Sigmoid colon (tissue), 7 donors: Measurements from ENCODE around the gene TRAP1. TPM values are rescaled to one million over a fixed set of nuclear protein-coding genes. Genes with fewer than 3 reads are reported as not detected.
A peak's percentile ranks its signal among the peaks of the same experiment; 100 is the strongest.

Experiments used
- DNase-seq: peaks from one replicate; pipeline ENCODE4 v3.0.0-alpha.2; 2019
- H3K27ac ChIP-seq, 4 donors: fragments of 200-600 bp; sonication (generic); one replicate each; pipeline ENCODE4 v1.5.1; 2016 to 2019; ENCODE audit warnings: mild to moderate bottlenecking in 1 of 4
- H3K27me3 ChIP-seq, 3 donors: fragments of 200-600 bp; sonication (generic); one replicate each; pipeline ENCODE4 v1.5.1; 2019; ENCODE audit warnings: mild to moderate bottlenecking in 1 of 3
- H3K36me3 ChIP-seq, 4 donors: fragments of 200-600 bp; sonication (generic); one replicate each; pipeline ENCODE4 v1.5.1; 2016 to 2019
- H3K4me1 ChIP-seq, 4 donors: fragments of 200-600 bp; sonication (generic); one replicate each; pipeline ENCODE4 v1.5.1; 2017 to 2019
- H3K4me3 ChIP-seq, 4 donors: fragments of 200-600 bp; sonication (generic); one replicate each; pipeline ENCODE4 v1.5.1; 2017 to 2019; ENCODE audit warnings: mild to moderate bottlenecking in 2 of 4, moderate library complexity in 1 of 4
- H3K9me3 ChIP-seq, 4 donors: fragments of 200-600 bp in 3 of 4; sonication (generic) in 3 of 4; one replicate each; pipeline versions ENCODE4 v1.5.1 to v1.6.1; 2013 to 2019
- EP300 ChIP-seq, 4 donors: sonication (generic); formaldehyde crosslinking; IDR thresholded peaks; one replicate each; pipeline ENCODE4 v1.6.1; 2017; ENCODE audit warnings: antibody characterized with exemption in 4 of 4
- POLR2A ChIP-seq, 2 donors: fragments of 450-650 bp; IDR thresholded peaks; one replicate each; pipeline ENCODE4 v1.6.1; 2016; ENCODE audit warnings: antibody characterized with exemption in 2 of 2, mild to moderate bottlenecking in 2 of 2, moderate library complexity in 2 of 2
- POLR2AphosphoS5 ChIP-seq, 4 donors: sonication (generic); formaldehyde crosslinking; IDR thresholded peaks; one replicate each; pipeline ENCODE4 v1.6.1; 2017; ENCODE audit warnings: antibody characterized with exemption in 4 of 4
- WGBS, 2 donors: extraction: QIAGEN DNeasy Blood & Tissue Kit; methylation state at CpG; one replicate each; pipeline ENCODE4 v1.1.7; 2013; 5-methylcytosine and 5-hydroxymethylcytosine counted together
- intact Hi-C: fragments of 100-400 bp; cut with DNase I; formaldehyde crosslinking; loops from one replicate; pipeline ENCODE4 v1.15.1; 2023
- polyA plus RNA-seq, 3 donors: library from polyadenylated mRNA; stranded (reverse); fragments of 200-250 nt; gene quantifications; one replicate each; pipeline ENCODE4 v1.2.3, GENCODE V29; 2013
- total RNA-seq, 4 donors: library from RNA; depleted of rRNA; stranded (reverse); fragments of >200 nt; gene quantifications; one replicate each; pipeline ENCODE4 v1.1.0, GENCODE V29; 2016
- TF ChIP-seq, protein P1 (sequence below), 4 experiments: fragments of 450-650 bp in 3 of 4; fragments of 200-600 bp in 1 of 4; IDR thresholded peaks; one replicate each; pipeline ENCODE4 v1.5.1; 2016 to 2019; ENCODE audit warnings: antibody characterized with exemption in 4 of 4, mild to moderate bottlenecking in 3 of 4, moderate library complexity in 2 of 4
- donor health status: healthy with polysubstance abuse.
- donor health status: Bipolar disorder and iron deficiency.
- donor health status: healthy.

Gene TRAP1
- total and polyA plus RNA-seq, 7 donors, result 17.4 to 64.9 (median 45.6) TPM

DNA sequence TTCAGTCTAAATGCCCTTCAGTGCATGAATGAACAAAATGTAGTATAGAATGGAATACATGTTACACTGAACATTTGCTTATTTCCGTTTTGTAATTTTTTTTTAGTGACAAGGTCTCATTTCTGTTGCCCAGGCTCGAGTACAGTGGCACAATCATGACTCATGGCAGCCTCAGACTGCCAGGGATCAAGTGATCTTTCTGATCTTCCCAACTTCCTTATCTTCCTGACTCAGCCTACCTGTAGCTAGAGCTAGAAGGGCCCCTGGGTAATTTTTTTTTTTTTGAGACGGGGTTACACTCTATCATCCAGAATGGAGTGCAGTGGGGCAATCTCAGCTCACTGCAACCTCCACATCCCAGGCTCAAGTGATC lies 98.6 kb downstream of the TRAP1 start:
- H3K9me3 ChIP-seq, result no peaks in the 10 kb centered on the region
- no peaks in the 10 kb centered on the region for H3K27me3 ChIP-seq
- no peak overlapping the region for H3K27ac ChIP-seq
- intact Hi-C loops, result loop anchor here (10.0 kb wide), 1 partner anchor 94 kb away; no protein-coding TSS in a partner anchor
- no peak for DNase-seq
- no peak for TF ChIP-seq POLR2A (IDR thresholded peaks at IDR 0.05)
- TF ChIP-seq, protein P1, sequence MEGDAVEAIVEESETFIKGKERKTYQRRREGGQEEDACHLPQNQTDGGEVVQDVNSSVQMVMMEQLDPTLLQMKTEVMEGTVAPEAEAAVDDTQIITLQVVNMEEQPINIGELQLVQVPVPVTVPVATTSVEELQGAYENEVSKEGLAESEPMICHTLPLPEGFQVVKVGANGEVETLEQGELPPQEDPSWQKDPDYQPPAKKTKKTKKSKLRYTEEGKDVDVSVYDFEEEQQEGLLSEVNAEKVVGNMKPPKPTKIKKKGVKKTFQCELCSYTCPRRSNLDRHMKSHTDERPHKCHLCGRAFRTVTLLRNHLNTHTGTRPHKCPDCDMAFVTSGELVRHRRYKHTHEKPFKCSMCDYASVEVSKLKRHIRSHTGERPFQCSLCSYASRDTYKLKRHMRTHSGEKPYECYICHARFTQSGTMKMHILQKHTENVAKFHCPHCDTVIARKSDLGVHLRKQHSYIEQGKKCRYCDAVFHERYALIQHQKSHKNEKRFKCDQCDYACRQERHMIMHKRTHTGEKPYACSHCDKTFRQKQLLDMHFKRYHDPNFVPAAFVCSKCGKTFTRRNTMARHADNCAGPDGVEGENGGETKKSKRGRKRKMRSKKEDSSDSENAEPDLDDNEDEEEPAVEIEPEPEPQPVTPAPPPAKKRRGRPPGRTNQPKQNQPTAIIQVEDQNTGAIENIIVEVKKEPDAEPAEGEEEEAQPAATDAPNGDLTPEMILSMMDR (IDR thresholded peaks at IDR 0.05), result no peak
- no peak for TF ChIP-seq EP300 (IDR thresholded peaks at IDR 0.05)
- no peak for TF ChIP-seq POLR2AphosphoS5 (IDR thresholded peaks at IDR 0.05)
- no peaks in the 10 kb centered on the region for H3K36me3 ChIP-seq
- no peaks in the 10 kb centered on the region for H3K4me1 ChIP-seq
- 76 to 84% methylated on average over 3 of the region's 3 CpGs for WGBS, 2 donors
- H3K4me3 ChIP-seq, result no peak overlapping the region

DNA sequence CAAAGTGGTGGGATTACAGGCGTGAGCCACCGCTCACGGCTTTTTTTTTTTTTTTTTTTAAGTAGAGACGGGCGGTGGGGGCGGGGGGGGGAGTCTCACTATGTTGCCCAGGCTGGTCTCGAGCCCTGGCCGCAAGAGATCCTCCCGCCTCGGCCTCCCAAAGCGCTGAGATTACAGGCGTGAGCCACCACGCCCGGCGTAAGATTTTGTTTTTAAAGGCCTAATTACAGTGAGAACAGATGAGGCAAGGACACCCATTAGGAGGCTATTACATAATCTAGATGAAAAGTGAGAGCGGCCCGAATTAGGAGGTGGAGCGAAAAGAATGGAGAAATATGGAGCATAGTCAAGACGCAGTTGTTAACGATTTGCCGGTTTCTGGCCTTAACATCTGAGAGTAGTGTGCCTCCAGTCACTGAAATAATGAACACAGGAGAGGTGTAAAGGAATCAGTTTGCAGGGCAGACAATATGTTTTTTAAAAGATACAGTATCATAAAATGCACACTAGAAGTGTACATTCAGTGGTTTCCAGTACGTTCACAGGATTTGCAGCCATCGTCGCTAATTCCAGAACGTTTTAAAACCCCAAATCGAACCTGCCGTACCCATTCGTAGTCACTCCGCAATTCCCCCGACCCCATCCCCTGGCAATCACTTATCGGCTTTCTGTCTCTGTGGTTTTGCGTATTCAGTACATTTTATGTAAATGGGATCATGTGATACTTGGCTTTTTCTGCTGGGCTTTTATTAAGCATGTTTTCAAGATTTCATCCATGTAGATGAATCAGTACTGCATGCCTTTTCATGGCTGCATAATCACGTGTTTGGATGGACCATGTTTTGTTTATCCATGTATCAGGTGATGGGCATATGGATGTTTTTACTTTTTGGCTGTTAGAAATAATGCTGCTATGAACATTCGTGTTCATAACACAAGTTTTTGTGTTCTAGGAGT lies 104.5 kb downstream of the TRAP1 start:
- peaks cover 0 to 24% (median 16%) of the 10 kb centered on the region in 4 donors for H3K4me1 ChIP-seq
- no peaks in the 10 kb centered on the region for H3K36me3 ChIP-seq
- no peaks in the 10 kb centered on the region for H3K27me3 ChIP-seq
- no peak for DNase-seq
- no peaks in the 10 kb centered on the region for H3K9me3 ChIP-seq
- WGBS, 2 donors, result 75 to 82% methylated on average over 34 of the region's 34 CpGs
- intact Hi-C loops, result loop anchor here (5.0 to 10.0 kb wide), 3 partner anchors 88 to 305 kb away; partner anchors contain the start of genes CREBBP, TIGD7 and ZNF75A
- no peak overlapping the region for H3K27ac ChIP-seq
- TF ChIP-seq POLR2A (IDR thresholded peaks at IDR 0.05) (no peak), EP300 (IDR thresholded peaks at IDR 0.05) (no peak)
- TF ChIP-seq, protein P1 (IDR thresholded peaks at IDR 0.05), result no peak
- peak overlapping the region; percentile 81 to 98 (median 90) for H3K4me3 ChIP-seq

DNA sequence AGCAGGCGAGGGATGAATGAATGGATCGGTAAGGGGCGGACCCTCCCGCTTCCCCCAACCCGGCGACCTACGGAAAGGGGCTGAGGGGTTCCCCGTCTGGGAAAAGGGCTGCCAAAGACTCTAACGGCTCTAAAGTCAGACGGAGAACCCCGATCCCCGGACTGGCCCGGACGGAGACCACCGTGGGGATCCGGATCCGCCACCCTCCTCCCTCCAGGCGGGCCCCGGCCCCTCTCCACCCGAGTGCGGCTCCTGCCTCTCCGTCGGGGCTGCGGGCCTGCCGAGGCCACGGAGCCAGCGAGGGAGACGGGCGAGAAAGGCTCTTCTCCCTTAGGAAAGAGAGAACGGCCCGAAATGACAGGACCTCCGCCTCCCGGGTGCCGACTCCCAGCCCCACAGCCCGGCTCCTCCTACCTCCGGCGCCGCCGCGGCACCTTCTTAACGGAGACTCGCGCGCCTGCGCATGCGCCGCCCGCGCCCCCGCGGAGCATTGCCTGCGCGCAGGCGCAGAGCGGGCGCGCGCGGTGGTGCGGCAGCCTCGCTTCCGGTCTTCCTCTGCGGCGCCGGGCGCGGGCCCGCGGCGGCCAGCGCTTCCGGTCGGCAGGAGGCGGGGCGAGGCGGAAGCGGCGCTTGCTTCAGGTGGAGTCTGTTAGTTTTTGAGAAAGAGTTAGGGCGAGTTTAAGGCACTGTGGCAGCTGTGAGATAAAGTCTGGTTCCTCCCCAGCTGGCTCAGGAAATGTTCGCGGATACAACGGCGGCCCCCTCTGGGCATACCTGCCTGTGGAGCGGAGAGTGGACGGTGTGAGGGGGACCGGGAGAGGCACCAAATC lies 106.0 kb downstream of the TRAP1 start, which contains the start of gene SLX4:
Gene SLX4 (minus strand): TSS at position 461 of the 830 bp plus-strand sequence. CDS start 2,642 bp downstream, outside the sequence.
- Histone ChIP-seq H3K9me3 (no peaks in the 10 kb centered on the region), H3K27ac (peak within 1 kb of the TSS; percentile 71 to 88 (median 82)), H3K36me3 (no peaks in the 10 kb centered on the region), H3K4me1 (peaks cover 0 to 24% (median 16%) of the 10 kb centered on the region in 4 donors), H3K27me3 (no peaks in the 10 kb centered on the region), H3K4me3 (peak within 1 kb of the TSS; percentile 85 to 98 (median 94))
- intact Hi-C loops, result loop anchor here (5.0 to 10.0 kb wide), 3 partner anchors 87 to 304 kb away; partner anchors contain the start of genes CREBBP, TIGD7 and ZNF75A
- 0% methylated on average over 86 of the region's 86 CpGs for WGBS, 2 donors
- TF ChIP-seq POLR2AphosphoS5 (IDR thresholded peaks at IDR 0.05) (peak; percentile 57 to 81 (median 69)), EP300 (IDR thresholded peaks at IDR 0.05) (no peak), POLR2A (IDR thresholded peaks at IDR 0.05) (peak in 1 of 2 donors; percentile 36)
- TF ChIP-seq, protein P1 (IDR thresholded peaks at IDR 0.05), result no peak
- peak; percentile 95 for DNase-seq

DNA sequence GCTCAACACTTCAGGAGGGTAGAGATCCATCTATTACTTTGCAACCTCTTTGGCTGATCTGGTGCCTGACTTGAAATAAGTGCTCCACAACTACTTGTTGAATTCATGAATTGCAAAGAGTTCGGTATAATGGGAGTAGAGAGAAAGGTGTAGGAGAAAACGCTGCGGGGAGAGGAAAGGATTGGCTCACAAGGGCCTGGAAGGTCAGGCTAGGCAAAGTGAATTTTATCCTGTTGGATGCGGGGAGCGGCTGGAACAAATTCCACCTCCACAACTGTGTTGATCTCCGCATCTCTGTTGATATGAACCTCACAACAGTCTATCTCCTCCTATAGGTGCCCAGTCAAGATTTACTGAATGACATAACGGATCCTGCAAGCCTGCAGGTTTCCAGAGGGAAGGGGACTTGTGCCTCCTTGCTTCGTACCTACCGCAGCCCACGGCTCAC lies 106.6 kb downstream of the TRAP1 start:
- 1 to 4% methylated on average over 10 of the region's 10 CpGs for WGBS, 2 donors
- Histone ChIP-seq H3K36me3 (peaks cover 0 to 4% (median 0%) of the 10 kb centered on the region in 4 donors), H3K4me3 (peak overlapping the region; percentile 85 to 98 (median 94)), H3K4me1 (peaks cover 0 to 24% (median 16%) of the 10 kb centered on the region in 4 donors), H3K27me3 (no peaks in the 10 kb centered on the region), H3K9me3 (no peaks in the 10 kb centered on the region), H3K27ac (peak overlapping the region; percentile 71 to 88 (median 82))
- no peak for DNase-seq
- no peak for TF ChIP-seq POLR2A (IDR thresholded peaks at IDR 0.05)
- no peak for TF ChIP-seq POLR2AphosphoS5 (IDR thresholded peaks at IDR 0.05)
- intact Hi-C loops, result loop anchor here (5.0 to 10.0 kb wide), 3 partner anchors 86 to 303 kb away; partner anchors contain the start of genes CREBBP, TIGD7 and ZNF75A
